Loucy (cell line): ENCODE measurements around the gene SCGB2B2.
"Not testable (repeated sequence)": the region's sequence is repeated elsewhere in the genome, so short reads cannot be mapped to it uniquely, and the experiment has no call there.

ENCODE experiments used
- H2AFZ ChIP-seq: fragments of 200-600 bp; sonication (generic); 2 replicates; pipeline ENCODE4 v1.6.0; 2016; ENCODE audit warnings: antibody characterized with exemption, mild to moderate bottlenecking, low read length, moderate library complexity
- H3F3A ChIP-seq: fragments of 200-600 bp; 2 replicates; pipeline ENCODE4 v1.6.0; 2016; ENCODE audit warnings: antibody characterized with exemption, low read depth, mild to moderate bottlenecking
- H3K27me3 ChIP-seq: fragments of 200-600 bp; sonication (generic); 2 replicates; pipeline ENCODE4 v1.6.1; 2014; ENCODE audit warnings: low read length, mild to moderate bottlenecking; ENCODE audit not compliant: insufficient read depth, poor library complexity, severe bottlenecking
- H3K36me3 ChIP-seq: fragments of 200-600 bp; sonication (generic); 2 replicates; pipeline ENCODE4 v1.6.1; 2016; ENCODE audit warnings: low read length; ENCODE audit not compliant: insufficient read depth
- H3K4me1 ChIP-seq: fragments of 200-600 bp; sonication (generic); 2 replicates; pipeline ENCODE4 v1.5.1; 2014; ENCODE audit warnings: low read length, mild to moderate bottlenecking; ENCODE audit not compliant: insufficient read depth, poor library complexity, severe bottlenecking
- H3K4me2 ChIP-seq: fragments of 200-600 bp; sonication (generic); 2 replicates; pipeline ENCODE4 v1.6.0; 2014; ENCODE audit warnings: antibody characterized with exemption, low read length, low read depth, mild to moderate bottlenecking; ENCODE audit not compliant: poor library complexity, severe bottlenecking
- H3K4me3 ChIP-seq: fragments of 200-600 bp; sonication (generic); 2 replicates; pipeline ENCODE4 v1.5.1; 2014; ENCODE audit warnings: low read length, mild to moderate bottlenecking, mixed read lengths; ENCODE audit not compliant: poor library complexity, severe bottlenecking
- H3K79me2 ChIP-seq: fragments of 200-600 bp; sonication (generic); 2 replicates; pipeline ENCODE4 v1.6.1; 2014; ENCODE audit warnings: low read length; ENCODE audit not compliant: insufficient read depth
- H3K9ac ChIP-seq: fragments of 200-600 bp; sonication (generic); 2 replicates; pipeline ENCODE4 v1.6.0; 2014; ENCODE audit warnings: mild to moderate bottlenecking, low read depth, low read length, moderate library complexity; ENCODE audit not compliant: poor library complexity, severe bottlenecking
- H3K9me2 ChIP-seq: fragments of 200-600 bp; sonication (generic); replicated peaks from 2 replicates; pipeline ENCODE4 v1.6.1; 2016; ENCODE audit warnings: low read depth, low read length, mixed read lengths
- H3K9me3 ChIP-seq: fragments of 200-600 bp; sonication (generic); 2 replicates; pipeline ENCODE4 v1.6.1; 2014; ENCODE audit warnings: mild to moderate bottlenecking, antibody characterized with exemption, low read length, low read depth; ENCODE audit not compliant: insufficient read depth
- H4K20me1 ChIP-seq: fragments of 200-600 bp; sonication (generic); 2 replicates; pipeline ENCODE4 v1.6.0; 2014; ENCODE audit warnings: antibody characterized with exemption, low read length, mild to moderate bottlenecking; ENCODE audit not compliant: insufficient read depth, poor library complexity, severe bottlenecking
- EZH2phosphoT487 ChIP-seq: fragments of 200-600 bp; IDR thresholded peaks from 2 replicates; pipeline ENCODE4 v1.6.1; 2018; ENCODE audit warnings: antibody characterized with exemption, mild to moderate bottlenecking, moderate library complexity, borderline replicate concordance
- TF ChIP-seq, protein P1 (sequence below): fragments of 200-600 bp; sonication (generic); conservative IDR thresholded peaks from 2 replicates; pipeline ENCODE4 v1.5.1; 2014; ENCODE audit warnings: mild to moderate bottlenecking, antibody characterized with exemption, low read length

SCGB2B2 gene

DNA sequence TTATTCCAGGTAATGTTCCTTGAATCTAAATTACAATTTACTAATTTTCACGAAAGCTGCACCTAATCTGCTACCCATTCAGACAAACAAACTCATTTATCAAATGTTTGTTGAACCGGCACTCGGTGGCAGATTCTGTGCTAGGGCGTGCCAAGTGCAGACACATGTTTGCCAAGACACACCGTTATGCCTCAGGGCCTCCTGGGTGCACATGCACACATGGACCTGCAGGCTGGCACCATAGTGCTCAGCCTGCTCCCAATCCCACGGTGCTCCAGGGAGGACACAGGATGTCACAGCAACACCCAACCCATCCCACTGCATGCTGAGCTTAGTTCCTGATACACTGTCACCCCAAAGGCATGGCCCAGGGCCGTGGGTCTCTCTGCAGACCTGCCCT is 7.7 kb downstream of the SCGB2B2 start:
- no peaks in the 10 kb centered on the region for H3K4me1 ChIP-seq
- no peaks in the 10 kb centered on the region for H3K27me3 ChIP-seq
- H3K79me2 ChIP-seq, result no peaks in the 10 kb centered on the region
- no peak overlapping the region for H3K4me2 ChIP-seq
- no peaks in the 10 kb centered on the region for H3F3A ChIP-seq
- H4K20me1 ChIP-seq, result no peaks in the 10 kb centered on the region
- TF ChIP-seq EZH2phosphoT487, result no peak
- TF ChIP-seq, protein P1, sequence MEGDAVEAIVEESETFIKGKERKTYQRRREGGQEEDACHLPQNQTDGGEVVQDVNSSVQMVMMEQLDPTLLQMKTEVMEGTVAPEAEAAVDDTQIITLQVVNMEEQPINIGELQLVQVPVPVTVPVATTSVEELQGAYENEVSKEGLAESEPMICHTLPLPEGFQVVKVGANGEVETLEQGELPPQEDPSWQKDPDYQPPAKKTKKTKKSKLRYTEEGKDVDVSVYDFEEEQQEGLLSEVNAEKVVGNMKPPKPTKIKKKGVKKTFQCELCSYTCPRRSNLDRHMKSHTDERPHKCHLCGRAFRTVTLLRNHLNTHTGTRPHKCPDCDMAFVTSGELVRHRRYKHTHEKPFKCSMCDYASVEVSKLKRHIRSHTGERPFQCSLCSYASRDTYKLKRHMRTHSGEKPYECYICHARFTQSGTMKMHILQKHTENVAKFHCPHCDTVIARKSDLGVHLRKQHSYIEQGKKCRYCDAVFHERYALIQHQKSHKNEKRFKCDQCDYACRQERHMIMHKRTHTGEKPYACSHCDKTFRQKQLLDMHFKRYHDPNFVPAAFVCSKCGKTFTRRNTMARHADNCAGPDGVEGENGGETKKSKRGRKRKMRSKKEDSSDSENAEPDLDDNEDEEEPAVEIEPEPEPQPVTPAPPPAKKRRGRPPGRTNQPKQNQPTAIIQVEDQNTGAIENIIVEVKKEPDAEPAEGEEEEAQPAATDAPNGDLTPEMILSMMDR, result no peak
- H3K4me3 ChIP-seq, result no peak overlapping the region
- H2AFZ ChIP-seq, result no peak overlapping the region
- H3K9me2 ChIP-seq, result no peaks in the 10 kb centered on the region
- H3K36me3 ChIP-seq, result no peaks in the 10 kb centered on the region
- no peak overlapping the region for H3K9ac ChIP-seq
- H3K9me3 ChIP-seq, result no peaks in the 10 kb centered on the region

DNA sequence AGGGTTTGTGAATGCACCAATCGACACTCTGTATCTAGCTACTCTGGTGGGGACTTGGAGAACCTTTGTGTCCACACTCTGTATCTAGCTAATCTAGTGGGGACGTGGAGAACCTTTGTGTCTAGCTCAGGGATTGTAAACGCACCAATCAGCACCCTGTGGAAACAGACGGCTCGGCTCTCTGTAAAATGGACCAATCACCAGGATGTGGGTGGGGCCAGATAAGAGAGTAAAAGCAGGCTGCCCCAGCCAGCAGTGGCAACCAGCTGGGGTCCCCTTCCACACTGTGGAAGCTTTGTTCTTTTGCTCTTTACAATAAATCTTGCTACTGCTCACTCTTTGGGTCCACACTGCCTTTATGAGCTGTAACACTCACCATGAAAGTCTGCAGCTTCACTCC is 8.3 kb downstream of the SCGB2B2 start:
- not testable (repeated sequence) for H3K4me3 ChIP-seq, H3K4me1 ChIP-seq, H3F3A ChIP-seq, H3K79me2 ChIP-seq, H3K9me3 ChIP-seq, H3K9me2 ChIP-seq, H3K36me3 ChIP-seq, H4K20me1 ChIP-seq, H2AFZ ChIP-seq, H3K9ac ChIP-seq, H3K27me3 ChIP-seq, H3K4me2 ChIP-seq

DNA sequence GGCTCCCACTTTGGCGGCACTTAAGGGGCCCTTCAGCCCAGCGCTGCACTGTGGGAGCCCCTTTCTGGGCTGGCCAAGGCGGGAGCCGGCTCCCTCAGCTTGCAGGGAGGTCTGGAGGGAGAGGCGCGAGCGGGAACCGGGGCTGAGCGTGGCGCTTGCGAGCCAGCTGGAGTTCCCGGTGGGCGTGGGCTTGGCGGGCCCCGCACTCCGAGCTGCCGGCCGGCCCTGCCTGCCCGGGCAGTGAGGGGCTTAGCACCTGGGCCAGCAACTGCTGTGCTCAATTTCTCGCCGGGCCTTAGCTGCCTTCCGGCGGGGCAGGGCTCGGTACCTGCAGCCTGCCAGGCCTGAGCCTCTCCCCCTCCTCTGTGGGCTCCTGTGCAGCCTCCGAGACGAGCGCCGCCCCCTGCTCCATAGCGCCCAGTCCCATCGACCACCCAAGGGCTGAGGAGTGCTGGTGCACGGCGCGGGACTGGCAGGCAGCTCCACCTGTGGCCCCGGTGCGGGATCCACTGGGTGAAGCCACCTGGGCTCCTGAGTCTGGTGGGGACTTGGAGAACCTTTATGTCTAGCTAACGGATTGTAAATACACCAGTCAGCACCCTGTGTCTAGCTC is 8.8 kb downstream of the SCGB2B2 start:
- not testable (repeated sequence) for H2AFZ ChIP-seq, H3K27me3 ChIP-seq, H3K79me2 ChIP-seq, H3K36me3 ChIP-seq, H3F3A ChIP-seq, H3K9ac ChIP-seq, H3K4me3 ChIP-seq, H3K9me3 ChIP-seq, H3K4me2 ChIP-seq, H3K4me1 ChIP-seq, H4K20me1 ChIP-seq, H3K9me2 ChIP-seq

DNA sequence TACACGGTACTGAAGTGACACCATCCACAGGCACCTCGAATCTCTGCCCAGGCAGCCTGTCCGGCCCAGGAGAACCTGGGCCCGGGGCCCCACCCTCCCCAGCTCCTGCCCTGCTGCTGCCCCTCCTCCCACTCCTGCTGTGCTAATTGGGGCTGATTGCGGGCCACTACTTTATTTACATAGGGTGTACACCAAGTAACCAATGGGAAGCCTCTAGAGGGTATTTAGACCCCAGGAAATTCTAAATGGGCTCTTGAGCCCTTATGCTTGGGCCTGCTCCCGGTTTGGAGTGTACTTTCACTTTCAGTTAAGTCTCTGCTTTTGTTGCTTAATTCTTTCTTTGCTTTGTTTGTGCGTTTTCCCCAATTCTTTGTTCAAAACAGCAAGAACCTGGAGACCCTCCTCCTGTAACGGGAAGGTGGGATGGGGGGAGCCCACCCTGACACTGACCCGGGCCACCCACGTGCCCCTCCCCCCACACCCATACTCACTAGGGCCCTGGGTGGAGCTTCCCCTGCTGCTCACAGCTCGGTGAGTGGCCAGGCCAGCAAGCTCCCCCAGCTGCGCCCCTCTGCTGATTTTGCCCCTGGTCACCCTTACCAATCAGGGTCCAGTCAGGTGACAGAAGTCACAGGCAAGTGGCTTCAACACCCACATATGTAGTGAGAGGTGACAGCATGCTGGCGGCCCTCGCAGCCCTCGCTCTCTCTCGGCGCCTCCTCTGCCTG is 9.4 kb downstream of the SCGB2B2 start:
- Histone ChIP-seq H3F3A (no peaks in the 10 kb centered on the region), H2AFZ (peak overlapping the region; percentile 75), H3K9me3 (no peaks in the 10 kb centered on the region), H3K4me1 (peaks cover 4% of the 10 kb centered on the region), H3K79me2 (no peaks in the 10 kb centered on the region), H4K20me1 (no peaks in the 10 kb centered on the region), H3K27me3 (no peaks in the 10 kb centered on the region), H3K4me3 (no peak overlapping the region), H3K36me3 (no peaks in the 10 kb centered on the region), H3K9ac (no peak overlapping the region), H3K9me2 (no peaks in the 10 kb centered on the region), H3K4me2 (peak overlapping the region; percentile 40)
- TF ChIP-seq EZH2phosphoT487, result no peak
- TF ChIP-seq, protein P1, result no peak
